ENCODE data around the gene SLC6A8. TPM values are rescaled to one million over a fixed set of nuclear protein-coding genes. Genes with fewer than 3 reads are reported as not detected.
"Not testable (repeated sequence)": the region's sequence is repeated elsewhere in the genome, so short reads cannot be mapped to it uniquely, and the experiment has no call there.

The SLC6A8 gene
- total RNA-seq, 1 donor = 8.8 TPM

DNA sequence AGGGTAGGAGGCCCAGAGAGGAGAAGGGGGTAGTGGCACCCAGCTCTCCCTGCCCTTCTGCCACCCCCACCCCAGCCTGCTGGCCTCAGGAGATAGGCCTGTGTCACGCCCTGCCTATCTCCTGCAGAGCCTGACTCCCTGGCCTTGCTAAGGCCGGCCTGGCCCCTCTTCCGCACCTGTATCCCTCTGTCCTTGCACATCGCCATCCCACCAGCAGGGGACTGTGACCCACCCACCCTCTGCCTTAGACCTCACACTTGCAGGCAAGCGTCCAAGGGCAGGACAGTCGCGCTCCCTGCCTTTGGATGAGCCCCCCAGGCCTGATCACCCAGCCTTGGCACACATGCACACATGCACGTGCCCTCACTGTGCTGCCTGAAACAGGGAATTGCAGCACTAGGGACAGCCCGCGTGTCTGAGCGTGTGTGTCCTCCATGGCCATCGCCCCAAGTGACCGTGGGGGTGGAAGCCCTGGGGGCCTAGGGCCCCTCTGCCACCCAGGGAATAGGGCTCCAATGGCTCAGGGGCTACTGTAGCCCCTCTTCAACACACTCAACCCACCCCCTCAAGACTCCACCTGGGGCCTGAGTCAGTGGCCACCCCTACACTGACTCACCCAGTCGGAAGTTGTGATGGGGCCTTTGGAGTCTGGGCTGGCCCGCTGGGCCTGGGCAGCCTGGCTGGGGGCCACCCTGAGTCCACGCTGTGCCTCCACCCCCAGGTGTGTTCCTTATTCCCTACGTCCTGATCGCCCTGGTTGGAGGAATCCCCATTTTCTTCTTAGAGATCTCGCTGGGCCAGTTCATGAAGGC, 2.1 kb downstream of the SLC6A8 start:
- no peak for DNase-seq (ENCODE audit: low read depth)
- TF ChIP-seq, protein P1, sequence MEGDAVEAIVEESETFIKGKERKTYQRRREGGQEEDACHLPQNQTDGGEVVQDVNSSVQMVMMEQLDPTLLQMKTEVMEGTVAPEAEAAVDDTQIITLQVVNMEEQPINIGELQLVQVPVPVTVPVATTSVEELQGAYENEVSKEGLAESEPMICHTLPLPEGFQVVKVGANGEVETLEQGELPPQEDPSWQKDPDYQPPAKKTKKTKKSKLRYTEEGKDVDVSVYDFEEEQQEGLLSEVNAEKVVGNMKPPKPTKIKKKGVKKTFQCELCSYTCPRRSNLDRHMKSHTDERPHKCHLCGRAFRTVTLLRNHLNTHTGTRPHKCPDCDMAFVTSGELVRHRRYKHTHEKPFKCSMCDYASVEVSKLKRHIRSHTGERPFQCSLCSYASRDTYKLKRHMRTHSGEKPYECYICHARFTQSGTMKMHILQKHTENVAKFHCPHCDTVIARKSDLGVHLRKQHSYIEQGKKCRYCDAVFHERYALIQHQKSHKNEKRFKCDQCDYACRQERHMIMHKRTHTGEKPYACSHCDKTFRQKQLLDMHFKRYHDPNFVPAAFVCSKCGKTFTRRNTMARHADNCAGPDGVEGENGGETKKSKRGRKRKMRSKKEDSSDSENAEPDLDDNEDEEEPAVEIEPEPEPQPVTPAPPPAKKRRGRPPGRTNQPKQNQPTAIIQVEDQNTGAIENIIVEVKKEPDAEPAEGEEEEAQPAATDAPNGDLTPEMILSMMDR (IDR thresholded peaks at IDR 0.05; ENCODE audit: insufficient read depth, low read length) = peak; percentile 7
- peak overlapping the region; percentile 56 for H3K4me3 ChIP-seq (ENCODE audit: low read depth, low read length)

DNA sequence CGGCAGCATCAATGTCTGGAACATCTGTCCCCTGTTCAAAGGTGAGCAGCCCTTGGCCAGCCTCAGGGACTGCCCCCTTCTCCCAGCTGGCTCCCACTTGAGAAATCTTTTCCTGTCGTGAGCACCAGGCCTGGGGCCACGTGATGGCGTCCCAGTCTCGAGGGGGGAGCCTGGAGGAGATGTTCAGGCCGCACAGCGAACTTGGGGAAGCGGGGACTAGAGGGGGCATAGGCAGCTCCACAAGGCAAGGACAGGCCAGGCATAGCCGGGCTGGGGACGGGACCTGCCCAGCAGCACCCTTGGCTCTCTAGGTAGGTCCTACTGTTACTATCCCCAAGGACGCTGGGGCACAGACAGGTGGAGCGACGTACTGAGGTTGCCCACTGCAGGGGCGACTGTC, 2.7 kb downstream of the SLC6A8 start:
- no peak for DNase-seq (ENCODE audit: low read depth)
- H3K4me3 ChIP-seq (ENCODE audit: low read depth, low read length) = no peak overlapping the region
- TF ChIP-seq, protein P1 (IDR thresholded peaks at IDR 0.05; ENCODE audit: insufficient read depth, low read length) = no peak

DNA sequence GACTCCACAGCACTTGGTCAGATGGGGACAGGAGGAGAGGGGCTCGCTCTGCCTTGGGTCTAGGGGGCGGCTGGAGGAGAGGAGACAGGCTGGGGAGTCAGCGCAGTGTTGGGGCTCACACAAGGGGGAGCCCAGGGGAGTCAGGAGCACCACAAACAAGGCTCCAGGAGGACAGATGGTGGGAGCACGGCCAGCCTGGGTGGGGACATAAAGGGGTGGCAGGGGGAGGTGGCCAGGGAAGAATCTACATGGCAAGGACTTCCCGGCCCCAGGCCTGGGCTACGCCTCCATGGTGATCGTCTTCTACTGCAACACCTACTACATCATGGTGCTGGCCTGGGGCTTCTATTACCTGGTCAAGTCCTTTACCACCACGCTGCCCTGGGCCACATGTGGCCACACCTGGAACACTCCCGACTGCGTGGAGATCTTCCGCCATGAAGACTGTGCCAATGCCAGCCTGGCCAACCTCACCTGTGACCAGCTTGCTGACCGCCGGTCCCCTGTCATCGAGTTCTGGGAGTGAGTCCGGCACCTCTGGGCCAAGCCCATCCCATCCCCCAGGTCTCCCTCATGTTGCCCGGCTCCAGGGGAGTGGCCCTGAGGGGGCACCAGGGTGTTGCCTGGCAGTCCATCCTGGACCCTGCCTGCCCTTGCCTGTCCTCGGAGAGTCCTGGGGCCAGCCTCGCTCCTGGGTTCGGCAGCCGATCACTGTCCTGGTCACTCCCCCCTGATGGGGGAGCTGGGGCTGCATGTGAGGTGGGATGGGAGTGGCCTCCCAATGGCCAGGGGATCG, 3.5 kb downstream of the SLC6A8 start:
- H3K4me3 ChIP-seq (ENCODE audit: low read depth, low read length); DNase-seq (ENCODE audit: low read depth): not testable (repeated sequence)

DNA sequence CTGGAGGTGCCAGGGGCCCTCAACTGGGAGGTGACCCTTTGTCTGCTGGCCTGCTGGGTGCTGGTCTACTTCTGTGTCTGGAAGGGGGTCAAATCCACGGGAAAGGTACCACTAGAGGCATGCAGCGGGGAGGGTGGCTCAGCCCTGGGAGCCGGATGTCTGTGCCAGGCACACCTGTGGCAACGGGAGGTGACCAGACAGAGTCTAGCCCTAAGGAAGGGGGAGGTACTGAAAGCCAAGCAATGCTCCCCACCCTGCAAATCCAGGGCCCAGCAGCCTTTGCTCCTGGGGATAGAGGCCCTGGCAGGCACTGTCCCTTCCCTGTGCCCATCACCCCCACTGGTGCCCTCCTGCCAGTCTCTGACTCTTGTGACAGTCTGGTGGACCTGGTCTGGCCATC, 4.3 kb downstream of the SLC6A8 start:
- H3K4me3 ChIP-seq (ENCODE audit: low read depth, low read length) = no peak overlapping the region
- DNase-seq (ENCODE audit: low read depth) = no peak
- TF ChIP-seq, protein P1 (IDR thresholded peaks at IDR 0.05; ENCODE audit: insufficient read depth, low read length) = no peak

DNA sequence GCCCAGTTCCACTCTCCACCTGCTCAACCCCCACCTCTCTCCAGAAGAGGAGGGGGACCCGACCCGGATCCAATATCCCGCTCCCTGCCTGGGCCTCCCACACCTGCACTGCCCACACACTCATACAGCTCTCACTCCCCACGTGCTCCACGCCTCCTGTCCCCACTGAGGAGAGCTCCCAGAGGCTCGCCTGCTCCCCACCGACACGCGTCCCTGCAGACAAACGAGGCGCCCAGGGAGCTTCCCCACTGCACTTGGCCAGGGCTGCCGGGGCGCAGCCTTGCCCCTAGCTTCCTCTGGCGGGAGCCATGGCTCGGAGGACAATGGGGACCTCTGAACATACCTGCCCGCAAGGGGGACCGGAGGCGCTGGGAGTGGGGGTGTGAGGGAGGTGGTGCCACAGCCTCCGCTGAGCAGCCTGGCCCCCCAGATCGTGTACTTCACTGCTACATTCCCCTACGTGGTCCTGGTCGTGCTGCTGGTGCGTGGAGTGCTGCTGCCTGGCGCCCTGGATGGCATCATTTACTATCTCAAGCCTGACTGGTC, 5.0 kb downstream of the SLC6A8 start:
- TF ChIP-seq, protein P1 (IDR thresholded peaks at IDR 0.05; ENCODE audit: insufficient read depth, low read length) = no peak
- no peak for DNase-seq (ENCODE audit: low read depth)
- H3K4me3 ChIP-seq (ENCODE audit: low read depth, low read length) = no peak overlapping the region

DNA sequence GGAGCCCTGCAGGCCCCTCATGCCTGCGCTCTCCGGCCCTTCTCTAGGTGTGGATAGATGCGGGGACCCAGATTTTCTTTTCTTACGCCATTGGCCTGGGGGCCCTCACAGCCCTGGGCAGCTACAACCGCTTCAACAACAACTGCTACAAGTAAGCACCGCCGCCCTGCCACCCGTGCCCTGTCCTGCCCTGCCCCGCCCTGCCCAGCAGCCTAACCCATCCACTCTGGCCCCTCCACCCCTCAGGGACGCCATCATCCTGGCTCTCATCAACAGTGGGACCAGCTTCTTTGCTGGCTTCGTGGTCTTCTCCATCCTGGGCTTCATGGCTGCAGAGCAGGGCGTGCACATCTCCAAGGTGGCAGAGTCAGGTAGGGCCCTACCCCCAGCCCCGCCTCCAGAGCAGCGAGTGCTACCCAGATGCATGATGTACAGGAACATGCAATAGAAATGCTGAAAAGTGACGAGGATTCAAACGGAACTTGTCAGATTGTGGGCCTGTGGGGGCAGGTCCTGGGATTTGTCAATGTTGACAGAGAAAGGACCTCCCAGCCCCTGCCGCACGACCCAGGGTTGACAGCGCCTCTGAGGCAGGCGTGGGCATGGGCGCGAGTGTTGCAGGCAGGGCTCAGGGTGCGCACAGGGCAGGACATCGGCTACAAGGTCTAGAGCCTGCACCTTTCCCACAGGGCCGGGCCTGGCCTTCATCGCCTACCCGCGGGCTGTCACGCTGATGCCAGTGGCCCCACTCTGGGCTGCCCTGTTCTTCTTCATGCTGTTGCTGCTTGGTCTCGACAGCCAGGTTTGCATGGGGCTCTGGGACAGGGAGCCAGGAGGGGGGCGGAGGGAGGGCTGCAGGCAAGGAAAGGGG, 5.7 kb downstream of the SLC6A8 start:
- H3K4me3 ChIP-seq (ENCODE audit: low read depth, low read length) = no peak overlapping the region
- TF ChIP-seq, protein P1 (IDR thresholded peaks at IDR 0.05; ENCODE audit: insufficient read depth, low read length) = no peak
- no peak for DNase-seq (ENCODE audit: low read depth)

DNA sequence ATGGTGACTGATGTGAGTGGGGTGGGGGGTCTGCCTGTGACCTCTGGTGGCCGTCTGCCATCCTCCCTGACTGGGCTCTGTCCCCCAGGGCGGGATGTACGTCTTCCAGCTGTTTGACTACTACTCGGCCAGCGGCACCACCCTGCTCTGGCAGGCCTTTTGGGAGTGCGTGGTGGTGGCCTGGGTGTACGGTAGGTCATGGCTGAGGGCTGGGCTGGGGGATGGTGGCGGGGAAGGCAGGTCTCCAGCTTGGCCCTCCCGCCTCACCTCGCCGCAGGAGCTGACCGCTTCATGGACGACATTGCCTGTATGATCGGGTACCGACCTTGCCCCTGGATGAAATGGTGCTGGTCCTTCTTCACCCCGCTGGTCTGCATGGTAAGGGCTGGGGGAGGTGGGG, 6.5 kb downstream of the SLC6A8 start:
- DNase-seq (ENCODE audit: low read depth); H3K4me3 ChIP-seq (ENCODE audit: low read depth, low read length): not testable (repeated sequence)

Measured in fibroblast of the aortic adventitia (primary cell).